A549 (cell line): ENCODE results near the gene CXXC5. TPM values are rescaled to one million over a fixed set of nuclear protein-coding genes. Genes with fewer than 3 reads are reported as not detected.

Experiments used
- ATAC-seq, 2 experiments: fragments of 200-7000 bp in 1 of 2; fragments of >200 bp in 1 of 2; cut with Nextera tagmentation in 1 of 2; cut with Tn5 transposase in 1 of 2; 3 replicates each; pipeline versions ENCODE4 v1.8.0 to v1.9.1; 2018 to 2020; ENCODE audit warnings: mild to moderate bottlenecking in 1 of 2, moderate library complexity in 1 of 2
- CTCF ChIA-PET: fragments of 300-600 bp; sonication (Branson Sonifier 250); formaldehyde crosslinking; extraction: SDS; loops from one replicate; lab custom pipeline; 2021; ENCODE audit warnings: antibody characterized with exemption, inconsistent platforms; lab: Yijun Ruan, JAX
- POLR2A ChIA-PET: fragments of 350-600 bp; formaldehyde crosslinking; extraction: SDS; loops from one replicate; lab custom pipeline; 2021; ENCODE audit warnings: antibody characterized with exemption, inconsistent platforms; lab: Yijun Ruan, JAX
- DNase-seq, 2 experiments: peaks; one replicate each; pipeline versions ENCODE4 v3.0.0 to v3.0.0-alpha.2; 2011 to 2016; ENCODE audit warnings: low read depth in 1 of 2, low spot score in 1 of 2
- FAIRE-seq: peaks from 2 replicates; lab custom pipeline; 2011; peaks lifted over from hg19 to GRCh38; lab: Jason Lieb, UNC
- H3K27ac ChIP-seq, 2 experiments: fragments of >200 bp; sonication (Bioruptor Twin); formaldehyde crosslinking; 3 replicates each; pipeline ENCODE4 v1.5.1; 2016 to 2017
- H3K4me1 ChIP-seq: fragments of >200 bp; sonication (Bioruptor Twin); formaldehyde crosslinking; 3 replicates; pipeline ENCODE4 v1.6.1; 2016
- H3K4me2 ChIP-seq: fragments of >200 bp; sonication (Bioruptor Twin); formaldehyde crosslinking; 3 replicates; pipeline ENCODE4 v1.6.1; 2016
- H3K4me3 ChIP-seq: fragments of >200 bp; sonication (Bioruptor Twin); formaldehyde crosslinking; 3 replicates; pipeline ENCODE4 v1.5.1; 2016
- H3K9me3 ChIP-seq: fragments of >200 bp; sonication (Bioruptor Twin); formaldehyde crosslinking; 3 replicates; pipeline ENCODE4 v1.6.1; 2016
- BCL3 ChIP-seq: fragments of >200 bp; sonication (Bioruptor Twin); formaldehyde crosslinking; IDR thresholded peaks from 3 replicates; pipeline ENCODE4 v1.6.1; 2016
- CBX2 ChIP-seq: fragments of 200-600 bp; sonication (generic); IDR thresholded peaks from 2 replicates; pipeline ENCODE4 v1.6.1; 2016; ENCODE audit warnings: low read depth, mild to moderate bottlenecking, borderline replicate concordance
- ELK1 ChIP-seq: fragments of 150-350 bp; IDR thresholded peaks from 2 replicates; pipeline ENCODE4 v1.6.1; 2014; ENCODE audit warnings: low read depth, mild to moderate bottlenecking, low read length
- EP300 ChIP-seq, 2 experiments: fragments of >200 bp; sonication (Bioruptor Twin); formaldehyde crosslinking; IDR thresholded peaks; 2 replicates in 1 of 2; 3 replicates in 1 of 2; pipeline ENCODE4 v1.6.1; 2016 to 2017
- ESRRA ChIP-seq: fragments of 150-350 bp; IDR thresholded peaks from 2 replicates; pipeline ENCODE4 v1.6.1; 2014; ENCODE audit warnings: mild to moderate bottlenecking, low read length, borderline replicate concordance
- FOSL2 ChIP-seq, 2 experiments: fragments of 450-650 bp in 1 of 2; fragments of >200 bp in 1 of 2; sonication (Bioruptor Twin) in 1 of 2; formaldehyde crosslinking; IDR thresholded peaks; 2 replicates each; pipeline versions ENCODE4 v1.5.0 to v1.6.1; 2016 to 2020; ENCODE audit warnings: mild to moderate bottlenecking in 1 of 2, moderate library complexity in 1 of 2
- FOXS1 ChIP-seq: fragments of 250-450 bp; sonication (Bioruptor Pico); IDR thresholded peaks from 2 replicates; pipeline ENCODE4 v1.5.0; 2020; ENCODE audit warnings: mild to moderate bottlenecking, moderate library complexity
- GATA3 ChIP-seq: IDR thresholded peaks from 2 replicates; pipeline ENCODE4 v1.6.1; 2012; ENCODE audit warnings: borderline replicate concordance
- HDAC2 ChIP-seq: fragments of 200-600 bp; sonication (generic); IDR thresholded peaks from 2 replicates; pipeline ENCODE4 v1.6.1; 2016
- HMGXB4 ChIP-seq: fragments of 250-450 bp; sonication (Bioruptor Pico); IDR thresholded peaks from 2 replicates; pipeline ENCODE4 v1.5.0; 2021; ENCODE audit warnings: mild to moderate bottlenecking, moderate library complexity, borderline replicate concordance
- HOXA7 ChIP-seq: fragments of 250-450 bp; sonication (Bioruptor Pico); IDR thresholded peaks from 2 replicates; pipeline ENCODE4 v1.5.0; 2020; ENCODE audit warnings: mild to moderate bottlenecking, moderate library complexity
- HOXB13 ChIP-seq: fragments of 250-450 bp; sonication (Bioruptor Pico); IDR thresholded peaks from 2 replicates; pipeline ENCODE4 v1.5.0; 2020; ENCODE audit warnings: low read depth, mild to moderate bottlenecking, moderate library complexity
- JUN ChIP-seq, 2 experiments: fragments of >200 bp; sonication (Bioruptor Twin); formaldehyde crosslinking; IDR thresholded peaks; 2 replicates in 1 of 2; 3 replicates in 1 of 2; pipeline ENCODE4 v1.6.1; 2016 to 2017
- KDM1A ChIP-seq: fragments of 200-600 bp; sonication (generic); IDR thresholded peaks from 2 replicates; pipeline ENCODE4 v1.6.1; 2016; ENCODE audit warnings: low read depth, mild to moderate bottlenecking
- KDM5A ChIP-seq: fragments of 200-600 bp; sonication (generic); IDR thresholded peaks from 2 replicates; pipeline ENCODE4 v1.6.1; 2016; ENCODE audit warnings: antibody characterized with exemption, mild to moderate bottlenecking
- MAFK ChIP-seq: fragments of 450-650 bp; IDR thresholded peaks from 2 replicates; pipeline ENCODE4 v1.6.1; 2014; ENCODE audit not compliant: partially characterized antibody
- MAZ ChIP-seq: fragments of 150-350 bp; IDR thresholded peaks from 2 replicates; pipeline ENCODE4 v1.6.1; 2014; ENCODE audit warnings: antibody characterized with exemption, low read depth, low read length, borderline replicate concordance
- NR3C1 ChIP-seq: fragments of >200 bp; sonication (Bioruptor Twin); formaldehyde crosslinking; IDR thresholded peaks from 3 replicates; pipeline ENCODE4 v1.6.1; 2017
- PHF8 ChIP-seq: fragments of 200-600 bp; sonication (generic); IDR thresholded peaks from 2 replicates; pipeline ENCODE4 v1.6.1; 2016; ENCODE audit warnings: low read depth, mild to moderate bottlenecking, antibody characterized with exemption, moderate library complexity, borderline replicate concordance
- POLR2A ChIP-seq: IDR thresholded peaks from 2 replicates; pipeline ENCODE4 v1.6.1; 2012; ENCODE audit warnings: mild to moderate bottlenecking, low read length
- RCOR1 ChIP-seq: fragments of 150-350 bp; IDR thresholded peaks from 2 replicates; pipeline ENCODE4 v1.6.1; 2014; ENCODE audit warnings: antibody characterized with exemption, low read length, low read depth
- RFX5 ChIP-seq: fragments of 450-650 bp; IDR thresholded peaks from 2 replicates; pipeline ENCODE4 v1.7.1; 2014; ENCODE audit warnings: antibody characterized with exemption, mild to moderate bottlenecking, moderate library complexity
- RNF2 ChIP-seq: fragments of 200-600 bp; sonication (generic); IDR thresholded peaks from 2 replicates; pipeline ENCODE4 v1.6.1; 2016; ENCODE audit warnings: low read depth, mild to moderate bottlenecking, antibody characterized with exemption, moderate library complexity, borderline replicate concordance
- SREBF2 ChIP-seq: fragments of 450-650 bp; IDR thresholded peaks from 2 replicates; pipeline ENCODE4 v1.6.1; 2014; ENCODE audit warnings: mild to moderate bottlenecking, moderate library complexity
- USF2 ChIP-seq: fragments of 450-650 bp; IDR thresholded peaks from 2 replicates; pipeline ENCODE4 v1.6.1; 2014; ENCODE audit warnings: antibody characterized with exemption
- ZC3H11A ChIP-seq: fragments of 450-650 bp; IDR thresholded peaks from 2 replicates; pipeline ENCODE4 v1.6.1; 2014; ENCODE audit warnings: antibody characterized with exemption, mild to moderate bottlenecking
- ZNF302 ChIP-seq: fragments of 250-450 bp; sonication (Bioruptor Pico); IDR thresholded peaks from 2 replicates; pipeline ENCODE4 v1.9.0; 2021; ENCODE audit warnings: inconsistent platforms, mild to moderate bottlenecking, moderate library complexity
- WGBS: methylation state at CpG from one replicate; pipeline ENCODE4 v1.1.6; 2017; ENCODE audit errors: missing lambda C conversion rate; 5-methylcytosine and 5-hydroxymethylcytosine counted together
- polyA plus RNA-seq, 4 experiments: library from polyadenylated mRNA; depleted of rRNA in 3 of 4; stranded (reverse); fragments of >200 nt; fragmentation: RNase III in 1 of 4; extraction: RNeasy Plus Mini Kit Qiagen cat#74134 plus additional on column Dnase treatment in 1 of 4; gene quantifications; 2 replicates in 3 of 4; 3 replicates in 1 of 4; pipeline ENCODE4 v1.2.3, GENCODE V29; 2011 to 2017

Gene CXXC5
- polyA plus RNA-seq, 2 of the 4 experiments (the other 2 are of a cell fraction): 18.1 to 32.5 TPM

- Histone ChIP-seq H3K4me3 (no peak overlapping the region), H3K4me1 (peaks cover 80% of the 10 kb centered on the region), H3K27ac (peak overlapping the region; percentile 85 to 91), H3K4me2 (peak overlapping the region; percentile 74), H3K9me3 (no peaks in the 10 kb centered on the region)
- DNase-seq: no peak
- ChIA-PET CTCF (interaction anchor here (0.7 to 17.1 kb wide), 4 partner anchors 7 to 133 kb away, joined by 3 to 267 read pairs (median 99); no protein-coding TSS in a partner anchor), POLR2A (interaction anchor here (1.0 kb wide), 1 partner anchor 124 kb away, joined by 3 read pairs; no protein-coding TSS in a partner anchor)
- WGBS: 60% methylated on average over 3 of the region's 7 CpGs
- no peak for FAIRE-seq
- ATAC-seq: no peak
- TF ChIP-seq POLR2A (no peak), JUN (IDR thresholded peaks at IDR 0.05) (no peak), FOXS1 (CRISPR knock-in tag) (no peak), USF2 (no peak), ZNF302 (CRISPR knock-in tag) (no peak), EP300 (IDR thresholded peaks at IDR 0.05) (no peak), HOXA7 (no peak), NR3C1 (no peak), RNF2 (no peak), GATA3 (no peak), BCL3 (no peak), RFX5 (no peak), RCOR1 (no peak), KDM1A (no peak), MAFK (no peak), ESRRA (no peak), MAZ (no peak), PHF8 (no peak), HMGXB4 (CRISPR knock-in tag) (no peak), SREBF2 (no peak)
- TF ChIP-seq, all 56 proteins: peak for 0
Measured at GRCh38 chr5:139642213-139642612, 5.9 kb upstream of the CXXC5 start.

- Histone ChIP-seq H3K27ac (peak overlapping the region; percentile 85 to 91), H3K4me1 (peaks cover 77% of the 10 kb centered on the region), H3K4me3 (no peak overlapping the region), H3K9me3 (no peaks in the 10 kb centered on the region), H3K4me2 (peak overlapping the region; percentile 74)
- TF ChIP-seq HDAC2 (no peak), ELK1 (no peak), KDM5A (no peak), CBX2 (no peak), ZC3H11A (no peak), EP300 (IDR thresholded peaks at IDR 0.05) (peak in 1 of 2 experiments; percentile 21; a peak in 1 of 5 replicates), HOXB13 (0 out of 2 replicates have a peak, but pooled peaks have one; percentile 8), FOSL2 (IDR thresholded peaks at IDR 0.05) (no peak), FOSL2 (CRISPR knock-in tag; IDR thresholded peaks at IDR 0.05) (no peak), SREBF2 (no peak), JUN (IDR thresholded peaks at IDR 0.05) (peak in 1 of 2 experiments; percentile 50; a peak in 2 of 5 replicates)
- ATAC-seq (peak; percentile 28 to 68; a peak in 5 of 6 replicates), FAIRE-seq (no peak), DNase-seq (peak in 1 of 2 experiments; percentile 67)
- 31% methylated on average over 16 of the region's 16 CpGs for WGBS
- CTCF ChIA-PET: interaction anchor here (1.1 to 17.1 kb wide), 4 partner anchors 8 to 124 kb away, joined by 3 to 267 read pairs (median 102); no protein-coding TSS in a partner anchor
- POLR2A ChIA-PET: interaction anchor here (1.0 kb wide), 1 partner anchor 123 kb away, joined by 3 read pairs; no protein-coding TSS in a partner anchor
Measured at GRCh38 chr5:139642891-139643871, 5.0 kb upstream of the CXXC5 start.
